Activated CD4-positive, alpha-beta T cell treated with anti-CD3 and anti-CD28 coated beads, Interleukin-2, amount 50 U/mL, for 48 hours (primary cell): Measurements from ENCODE around the gene TRAPPC12.
"Not testable (repeated sequence)": the region's sequence is repeated elsewhere in the genome, so short reads cannot be mapped to it uniquely, and the experiment has no call there.

Experiments used
- DNase-seq, 2 experiments: peaks; one replicate each; pipeline ENCODE4 v3.0.0-alpha.2; 2020

The TRAPPC12 gene

GRCh38 chr2:3433776-3434400 is 54.4 kb downstream of the TRAPPC12 start:
- DNase-seq = no peak

- no peak for DNase-seq
These were observed 55.2 kb downstream of the TRAPPC12 start for GRCh38 chr2:3434654-3435053.

GRCh38 chr2:3435445-3435844 is 56.0 kb downstream of the TRAPPC12 start:
- no peak for DNase-seq

- DNase-seq = no peak
These were observed 61.0 kb downstream of the TRAPPC12 start for GRCh38 chr2:3440477-3440876.

- DNase-seq = no peak
These were observed 62.0 kb downstream of the TRAPPC12 start for GRCh38 chr2:3441465-3441864.

GRCh38 chr2:3442185-3442584 is 62.7 kb downstream of the TRAPPC12 start:
- DNase-seq = no peak

GRCh38 chr2:3443083-3443482 is 63.6 kb downstream of the TRAPPC12 start:
- DNase-seq = no peak

GRCh38 chr2:3443506-3444084 is 64.1 kb downstream of the TRAPPC12 start:
- no peak for DNase-seq

GRCh38 chr2:3445891-3446290 is 66.4 kb downstream of the TRAPPC12 start:
- no peak for DNase-seq

- no peak for DNase-seq
These were observed 66.9 kb downstream of the TRAPPC12 start for GRCh38 chr2:3446381-3446780.

- not testable (repeated sequence) for DNase-seq
These were observed 67.7 kb downstream of the TRAPPC12 start for GRCh38 chr2:3447186-3447585.

- DNase-seq = no peak
These were observed 68.4 kb downstream of the TRAPPC12 start for GRCh38 chr2:3447789-3448317.

GRCh38 chr2:3448441-3448911 is 69.0 kb downstream of the TRAPPC12 start:
- DNase-seq = not testable (repeated sequence)

GRCh38 chr2:3449086-3449485 is 69.6 kb downstream of the TRAPPC12 start:
- no peak for DNase-seq

GRCh38 chr2:3449936-3450335 is 70.4 kb downstream of the TRAPPC12 start:
- no peak for DNase-seq

- no peak for DNase-seq
These were observed 71.0 kb downstream of the TRAPPC12 start for GRCh38 chr2:3450385-3451010.

- DNase-seq = no peak
These were observed 71.7 kb downstream of the TRAPPC12 start for GRCh38 chr2:3451169-3451568.

- DNase-seq = no peak
These were observed 72.6 kb downstream of the TRAPPC12 start for GRCh38 chr2:3451926-3452671.

GRCh38 chr2:3453190-3453999 is 73.9 kb downstream of the TRAPPC12 start:
- DNase-seq = no peak

GRCh38 chr2:3454005-3454404 is 74.5 kb downstream of the TRAPPC12 start:
- not testable (repeated sequence) for DNase-seq

GRCh38 chr2:3454802-3455201 is 75.3 kb downstream of the TRAPPC12 start:
- DNase-seq = no peak

GRCh38 chr2:3456125-3456524 is 76.6 kb downstream of the TRAPPC12 start:
- no peak for DNase-seq
